Stimulated activated naive CD4-positive, alpha-beta T cell treated with Interleukin-2 at 50 U/mL for 16 hours (primary cell): Measurements from ENCODE around the gene MYLK2.
"Not testable (repeated sequence)": the region's sequence is repeated elsewhere in the genome, so short reads cannot be mapped to it uniquely, and the experiment has no call there.

Experiments
- DNase-seq: peaks from one replicate; lab custom pipeline; 2025; lab: John Stamatoyannopoulos, UW

MYLK2 gene

GRCh38 chr20:31815408-31816188 is 3.6 kb upstream of the MYLK2 start:
- DNase-seq, result no peak

GRCh38 chr20:31816221-31816620 is 2.9 kb upstream of the MYLK2 start:
- no peak for DNase-seq

DNA sequence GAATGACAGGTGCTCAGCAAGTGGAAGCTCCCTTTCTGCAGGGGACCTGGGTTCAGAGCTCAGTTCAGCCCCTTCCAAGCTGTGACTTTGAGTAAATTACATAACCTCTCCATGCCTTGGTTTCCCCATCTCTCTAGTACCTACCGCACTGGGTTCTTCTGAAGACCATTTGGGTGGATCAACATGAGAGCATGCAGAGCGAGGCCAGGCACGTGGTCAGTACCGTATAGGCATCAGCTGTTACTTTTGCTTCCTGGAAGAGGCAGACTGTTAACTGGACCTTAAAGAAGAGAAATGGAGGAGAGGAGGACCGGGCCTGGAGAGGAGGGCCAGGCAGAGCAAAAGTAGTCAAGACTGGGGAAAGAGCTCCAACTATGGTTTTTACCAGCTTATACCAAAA is 1.7 kb upstream of the MYLK2 start:
- DNase-seq, result no peak

DNA sequence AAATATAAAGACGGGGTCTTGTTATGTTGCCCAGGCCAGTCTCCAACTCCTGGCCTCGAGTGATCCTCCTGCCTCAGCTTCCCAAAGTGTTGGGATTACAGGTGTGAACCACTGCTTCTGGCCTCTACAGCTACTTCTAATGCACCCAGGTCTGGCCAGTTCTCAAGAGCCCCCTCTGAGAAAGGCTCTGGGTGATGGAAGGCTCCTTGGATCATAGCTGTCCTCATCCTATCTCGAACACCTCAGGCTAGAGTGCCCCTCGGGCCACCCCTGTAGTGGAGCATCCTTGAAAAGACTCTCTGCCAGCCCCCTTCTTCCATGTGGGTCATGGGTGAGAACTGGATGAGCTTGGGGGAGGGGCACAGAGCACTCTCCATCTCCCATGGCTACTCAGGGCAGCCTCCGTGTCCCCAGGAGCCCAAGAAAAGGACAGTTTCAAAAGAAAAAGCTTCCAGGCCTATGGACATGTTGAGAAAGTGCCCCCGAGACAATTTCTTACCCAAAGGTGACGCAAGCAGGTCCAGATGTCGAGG is 714 bp upstream of the MYLK2 start:
- DNase-seq, result no peak

GRCh38 chr20:31820228-31820627 is 1.1 kb downstream of the MYLK2 start:
- DNase-seq, result no peak

GRCh38 chr20:31821427-31821826 is 2.3 kb downstream of the MYLK2 start:
- no peak for DNase-seq

GRCh38 chr20:31822421-31823330 is 3.5 kb downstream of the MYLK2 start:
- peak; percentile 56 for DNase-seq

- DNase-seq, result no peak
Observed at GRCh38 chr20:31823360-31824124, 4.4 kb downstream of the MYLK2 start.

- DNase-seq, result no peak
Observed at GRCh38 chr20:31824125-31824485, 4.9 kb downstream of the MYLK2 start.

DNA sequence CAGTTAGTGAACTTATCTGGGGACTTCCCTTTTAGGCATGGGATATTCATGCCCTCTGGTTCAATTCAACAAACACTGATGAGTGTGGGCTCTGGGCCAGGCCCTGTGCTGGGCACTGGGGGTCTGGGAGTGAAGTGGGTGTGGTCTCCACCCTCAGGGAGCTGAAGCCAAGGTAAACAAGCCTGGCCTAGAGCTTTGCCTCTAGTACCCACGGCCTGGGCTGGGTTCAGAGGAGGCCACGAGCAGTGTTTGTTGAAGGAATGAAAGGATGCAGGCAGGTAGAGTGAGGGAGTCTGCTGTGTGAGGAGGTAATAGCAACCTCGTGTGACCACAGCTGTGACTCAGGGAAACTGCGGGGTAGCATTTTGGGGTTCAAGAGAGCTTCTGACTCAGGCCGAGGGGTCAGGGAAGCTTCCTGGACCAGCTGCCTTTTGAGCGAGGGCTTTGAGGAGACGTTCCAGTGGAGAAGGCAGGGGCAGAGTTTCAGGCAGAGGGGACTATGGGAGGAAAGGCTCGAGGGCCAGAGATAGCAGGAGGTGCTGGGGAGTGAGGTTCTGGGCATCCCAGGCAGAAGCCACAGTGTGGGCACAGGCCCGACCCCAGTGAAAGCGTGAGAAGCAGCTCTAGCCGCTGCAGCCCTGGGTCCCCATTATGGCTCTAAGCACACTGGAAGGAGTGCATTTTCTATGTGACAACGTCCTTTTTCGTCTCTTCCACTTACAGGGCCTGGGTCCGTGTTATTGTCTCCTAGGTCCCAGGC is 5.6 kb downstream of the MYLK2 start:
- no peak for DNase-seq

DNA sequence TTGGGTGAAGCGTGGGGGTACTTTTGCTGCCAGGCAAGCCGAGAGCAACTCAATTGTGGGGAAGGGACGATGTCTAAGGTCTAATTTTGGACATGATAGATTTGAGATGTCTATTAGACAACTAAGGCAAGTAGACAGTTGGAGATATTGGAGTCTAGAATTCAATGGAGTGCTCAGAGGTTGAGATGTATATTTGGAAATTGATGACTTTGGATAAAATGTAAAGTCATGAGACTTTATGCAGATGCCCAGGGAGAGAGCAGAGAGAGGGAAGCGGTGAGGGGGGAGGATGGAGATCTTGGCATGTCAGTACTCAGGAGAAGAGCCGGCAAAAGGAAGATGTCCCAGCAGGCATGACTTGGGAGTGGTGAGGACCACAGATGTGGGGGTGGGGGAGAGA is 6.9 kb downstream of the MYLK2 start:
- no peak for DNase-seq

GRCh38 chr20:31827059-31827458 is 7.9 kb downstream of the MYLK2 start:
- DNase-seq, result no peak

GRCh38 chr20:31828016-31828415 is 8.9 kb downstream of the MYLK2 start:
- not testable (repeated sequence) for DNase-seq

DNA sequence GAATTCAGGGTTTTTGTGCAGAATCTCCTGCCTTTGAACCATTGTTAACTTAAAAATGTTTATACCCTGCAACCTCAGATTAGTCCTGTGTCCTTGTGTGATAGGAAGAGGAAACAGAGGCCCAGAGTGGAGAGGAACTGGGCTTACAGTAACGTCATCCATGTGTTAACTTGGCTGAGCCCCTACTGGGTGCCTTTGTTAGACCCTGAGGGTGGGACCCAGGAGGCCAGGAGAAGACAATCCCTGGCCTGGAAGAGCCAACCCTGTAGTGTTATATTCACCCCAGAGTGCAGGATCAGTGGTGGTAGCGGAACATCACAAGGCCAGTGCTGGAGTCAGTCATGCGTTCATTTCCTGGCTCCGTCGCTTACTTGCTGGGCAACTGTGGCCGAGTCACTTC is 10.6 kb downstream of the MYLK2 start:
- no peak for DNase-seq

DNA sequence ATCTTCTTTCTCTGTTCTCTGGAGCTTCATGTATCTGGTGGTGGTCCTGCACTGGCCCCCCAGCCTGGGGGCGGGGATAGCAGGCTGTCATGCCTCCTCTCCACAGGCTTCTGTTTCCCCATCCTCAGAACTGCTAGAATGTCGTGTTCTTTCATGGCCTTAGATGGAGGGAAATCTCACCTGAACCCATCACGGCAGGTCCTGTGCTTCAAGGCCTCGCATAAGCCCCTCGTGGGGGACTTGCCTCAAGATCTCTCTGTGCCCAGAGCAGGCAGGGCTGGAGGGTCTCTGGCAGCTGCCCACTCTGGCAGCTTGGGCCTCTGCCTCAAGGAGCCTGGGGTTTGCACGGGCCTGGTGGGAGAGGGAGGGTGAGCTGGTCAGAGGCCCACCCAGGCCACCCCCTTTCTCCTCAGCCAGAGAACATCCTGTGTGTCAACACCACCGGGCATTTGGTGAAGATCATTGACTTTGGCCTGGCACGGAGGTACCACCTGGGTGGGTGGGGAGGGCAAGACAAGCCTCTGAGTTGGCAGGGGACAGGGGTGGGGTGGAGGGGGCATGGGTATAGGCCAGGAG is 11.3 kb downstream of the MYLK2 start:
- DNase-seq, result no peak

DNA sequence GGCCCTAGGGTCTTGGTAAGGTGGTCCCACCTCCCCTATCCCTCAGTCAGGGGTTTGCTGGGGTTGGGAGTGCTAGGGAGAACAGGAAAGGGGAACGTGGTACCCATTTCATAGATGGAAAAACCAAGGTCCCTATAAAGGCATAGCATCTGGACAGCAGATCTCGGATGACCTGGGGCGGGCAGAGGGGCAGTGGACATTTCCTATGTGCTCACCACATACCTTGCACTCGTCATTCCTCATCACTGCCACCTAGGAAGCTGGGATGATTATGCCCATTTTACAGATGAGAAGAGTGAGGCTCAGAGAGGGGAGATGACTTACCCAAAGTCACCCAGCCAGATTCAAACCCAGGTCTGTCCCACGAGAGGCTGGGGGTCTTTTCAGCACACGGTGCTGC is 12.1 kb downstream of the MYLK2 start:
- no peak for DNase-seq

GRCh38 chr20:31831771-31832306 is 12.7 kb downstream of the MYLK2 start:
- no peak for DNase-seq

GRCh38 chr20:31833130-31833930 is 14.2 kb downstream of the MYLK2 start:
- peak; percentile 55 for DNase-seq

DNA sequence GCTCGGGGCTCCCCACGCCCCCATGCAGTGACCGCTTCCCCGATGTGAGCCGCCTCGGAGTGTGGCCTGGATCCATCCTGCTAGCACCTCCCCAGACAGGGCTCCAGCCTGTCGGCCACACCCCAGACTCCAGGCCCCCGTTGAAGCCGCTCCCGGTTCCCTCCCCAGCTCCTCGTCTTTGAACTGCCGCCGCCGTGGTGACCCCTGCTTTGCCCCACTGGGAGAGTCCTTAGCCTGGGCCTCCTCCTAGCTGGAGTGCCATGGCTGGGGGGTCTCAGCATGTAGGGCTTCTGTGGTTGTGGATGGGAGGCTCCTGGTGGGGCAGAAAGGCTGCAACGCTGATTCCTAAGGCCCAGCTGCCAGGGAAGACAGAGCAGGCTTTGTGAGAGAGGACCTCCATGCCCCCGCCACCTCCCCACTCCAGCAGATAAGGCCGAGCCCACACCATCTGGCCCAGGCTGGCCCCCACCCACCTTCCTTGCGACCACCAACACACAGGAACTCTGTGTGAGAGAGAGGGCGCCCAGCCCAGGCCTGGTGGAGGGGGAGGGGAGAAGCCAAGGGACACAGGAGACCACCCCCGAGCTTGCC is 14.9 kb downstream of the MYLK2 start:
- DNase-seq, result no peak

DNA sequence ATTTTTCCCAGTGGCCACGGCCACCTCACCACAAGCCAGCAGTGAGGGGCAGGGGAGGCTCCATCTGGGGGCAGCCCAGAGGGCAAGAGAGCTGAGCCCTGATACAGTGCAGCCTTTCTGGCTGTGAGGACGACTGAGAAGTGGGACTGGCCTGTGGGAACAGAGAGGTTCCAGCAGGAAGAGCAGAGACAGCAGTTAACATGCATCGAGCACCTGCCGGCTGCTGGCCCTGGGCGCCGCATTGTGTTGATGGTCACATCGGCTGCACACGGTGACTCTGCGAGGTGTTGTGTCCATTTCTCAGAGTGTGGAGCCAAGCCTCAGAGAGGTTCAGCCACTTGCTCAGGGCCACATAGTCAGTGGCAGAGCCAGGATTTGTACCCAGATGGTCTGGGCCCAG is 16.4 kb downstream of the MYLK2 start:
- no peak for DNase-seq
